Measurements from ENCODE around the gene FANCM. TPM values are rescaled to one million over a fixed set of nuclear protein-coding genes. Genes with fewer than 3 reads are reported as not detected.

Gene FANCM
- polyA plus RNA-seq, 1 donor (not counting 4 experiments of a cell fraction or from before 2014, with no cell fraction given): 6.0 TPM

GRCh38 chr14:45149602-45150001, 13.9 kb downstream of the FANCM start:
- H3K4me1 ChIP-seq (ENCODE audit: control insufficient read depth, extremely low read depth, insufficient read depth, low read length): no peaks in the 10 kb centered on the region
- no peak overlapping the region for H3K4me3 ChIP-seq (ENCODE audit: control insufficient read depth in 2 of 3, extremely low read depth in 1 of 3, insufficient read depth in 2 of 3, low read depth in 1 of 3, low read length in 3 of 3)
- H3K4me2 ChIP-seq (ENCODE audit: control insufficient read depth, extremely low read depth, insufficient read depth, low read depth, low read length): no peak overlapping the region
- no peak for DNase-seq (ENCODE audit: low read depth, low spot score)
- TF ChIP-seq EZH2 (IDR thresholded peaks at IDR 0.05; ENCODE audit: low read length) (no peak), CTCF (optimal IDR thresholded peaks at IDR 0.05 in 1 of 3, IDR thresholded peaks at IDR 0.05 in 1 of 3, conservative IDR thresholded peaks at IDR 0.05 in 1 of 3; ENCODE audit: extremely low read depth in 1 of 3, insufficient read depth in 2 of 3, low read length in 3 of 3) (no peak)
- no peaks in the 10 kb centered on the region for H3K36me3 ChIP-seq (ENCODE audit: control insufficient read depth in 2 of 2, extremely low read depth in 1 of 2, insufficient read depth in 2 of 2, low read length in 2 of 2)
- H3K27me3 ChIP-seq (ENCODE audit: control insufficient read depth, extremely low read depth, insufficient read depth, low read length): no peaks in the 10 kb centered on the region
- no peaks in the 10 kb centered on the region for H3K9me1 ChIP-seq (ENCODE audit: control insufficient read depth, extremely low read depth, insufficient read depth, low read length)
- dilution Hi-C loops (cut with MboI; ENCODE audit: extremely low pct_ligation_motif_present, low sequenced_read_pairs): no loop called here
- no peak overlapping the region for H2AFZ ChIP-seq (ENCODE audit: control insufficient read depth, low read length)
- no peaks in the 10 kb centered on the region for H4K20me1 ChIP-seq (ENCODE audit: control insufficient read depth, extremely low read depth, insufficient read depth, low read length)
- H3K9me3 ChIP-seq (ENCODE audit: control insufficient read depth, low read depth, low read length): no peaks in the 10 kb centered on the region
- FAIRE-seq: no peak
- no peak overlapping the region for H3K27ac ChIP-seq (ENCODE audit: control insufficient read depth, insufficient read depth, low read length)
- no peaks in the 10 kb centered on the region for H3K79me2 ChIP-seq (ENCODE audit: control insufficient read depth, insufficient read depth, low read length)
- H3K9ac ChIP-seq (ENCODE audit: control insufficient read depth, extremely low read depth, insufficient read depth, low read length): no peak overlapping the region

- dilution Hi-C loops (cut with MboI; ENCODE audit: extremely low pct_ligation_motif_present, low sequenced_read_pairs): no loop called here
- DNase-seq (ENCODE audit: low read depth, low spot score): no peak
Measured at GRCh38 chr14:45150386-45150890, 14.7 kb downstream of the FANCM start.

More at GRCh38 chr14:45150386-45150890, 14.7 kb downstream of the FANCM start:
- TF ChIP-seq EZH2 (IDR thresholded peaks at IDR 0.05; ENCODE audit: low read length) (no peak), CTCF (optimal IDR thresholded peaks at IDR 0.05 in 1 of 3, IDR thresholded peaks at IDR 0.05 in 1 of 3, conservative IDR thresholded peaks at IDR 0.05 in 1 of 3; ENCODE audit: extremely low read depth in 1 of 3, insufficient read depth in 2 of 3, low read length in 3 of 3) (no peak)
- H3K27ac ChIP-seq (ENCODE audit: control insufficient read depth, insufficient read depth, low read length): no peak overlapping the region
- H3K9ac ChIP-seq (ENCODE audit: control insufficient read depth, extremely low read depth, insufficient read depth, low read length): no peak overlapping the region
- no peak overlapping the region for H3K4me2 ChIP-seq (ENCODE audit: control insufficient read depth, extremely low read depth, insufficient read depth, low read depth, low read length)
- FAIRE-seq: no peak
- no peaks in the 10 kb centered on the region for H3K79me2 ChIP-seq (ENCODE audit: control insufficient read depth, insufficient read depth, low read length)
- no peaks in the 10 kb centered on the region for H4K20me1 ChIP-seq (ENCODE audit: control insufficient read depth, extremely low read depth, insufficient read depth, low read length)
- no peak overlapping the region for H2AFZ ChIP-seq (ENCODE audit: control insufficient read depth, low read length)
- H3K4me1 ChIP-seq (ENCODE audit: control insufficient read depth, extremely low read depth, insufficient read depth, low read length): no peaks in the 10 kb centered on the region
- no peaks in the 10 kb centered on the region for H3K36me3 ChIP-seq (ENCODE audit: control insufficient read depth in 2 of 2, extremely low read depth in 1 of 2, insufficient read depth in 2 of 2, low read length in 2 of 2)
- no peak overlapping the region for H3K4me3 ChIP-seq (ENCODE audit: control insufficient read depth in 2 of 3, extremely low read depth in 1 of 3, insufficient read depth in 2 of 3, low read depth in 1 of 3, low read length in 3 of 3)
- H3K9me3 ChIP-seq (ENCODE audit: control insufficient read depth, low read depth, low read length): no peaks in the 10 kb centered on the region
- H3K27me3 ChIP-seq (ENCODE audit: control insufficient read depth, extremely low read depth, insufficient read depth, low read length): no peaks in the 10 kb centered on the region
- H3K9me1 ChIP-seq (ENCODE audit: control insufficient read depth, extremely low read depth, insufficient read depth, low read length): no peaks in the 10 kb centered on the region

Data from keratinocyte (primary cell).